Epidermal melanocyte (primary cell): ENCODE data around the gene SOX5.

Experiments used
- DNase-seq: peaks from one replicate; pipeline ENCODE4 v3.0.0; 2011; ENCODE audit warnings: low spot score; ENCODE audit not compliant: insufficient read length

SOX5 gene

DNA sequence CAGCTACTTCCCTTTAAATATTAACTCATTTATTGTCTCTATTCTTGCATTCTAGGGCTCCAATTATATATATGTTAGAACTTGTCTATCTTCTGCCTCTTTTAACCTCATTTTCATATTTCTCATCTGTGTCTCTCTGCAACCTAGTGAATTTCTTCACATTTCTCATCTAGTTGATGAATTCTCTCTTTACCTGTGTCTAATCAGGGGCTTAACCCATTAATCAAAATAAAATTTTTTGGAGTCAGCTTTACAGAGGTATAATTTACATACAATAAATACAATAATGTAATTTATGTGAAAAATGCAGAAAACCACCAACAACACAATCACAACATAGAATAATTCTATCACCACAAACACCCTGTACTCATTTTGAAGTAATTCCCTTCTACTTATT, 255.2 kb downstream of the SOX5 start:
- no peak for DNase-seq

DNA sequence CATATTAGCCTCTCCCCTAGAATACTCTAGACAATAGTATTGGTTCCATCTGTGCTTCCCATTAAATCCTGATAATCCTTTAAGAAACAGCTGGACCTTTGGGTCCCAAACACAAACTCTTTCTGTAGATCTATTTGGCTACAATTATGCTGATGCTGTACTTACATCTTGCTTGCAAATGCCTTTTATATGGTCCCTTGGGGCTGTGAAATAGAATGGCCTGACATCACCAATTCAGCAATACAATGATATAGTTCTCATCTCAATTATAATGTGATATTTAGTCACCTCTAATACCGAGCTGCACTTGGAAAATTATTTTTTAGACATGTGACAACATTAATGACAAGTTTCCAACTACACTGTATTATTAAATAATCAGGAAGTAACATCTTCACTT, 261.5 kb downstream of the SOX5 start:
- no peak for DNase-seq

DNA sequence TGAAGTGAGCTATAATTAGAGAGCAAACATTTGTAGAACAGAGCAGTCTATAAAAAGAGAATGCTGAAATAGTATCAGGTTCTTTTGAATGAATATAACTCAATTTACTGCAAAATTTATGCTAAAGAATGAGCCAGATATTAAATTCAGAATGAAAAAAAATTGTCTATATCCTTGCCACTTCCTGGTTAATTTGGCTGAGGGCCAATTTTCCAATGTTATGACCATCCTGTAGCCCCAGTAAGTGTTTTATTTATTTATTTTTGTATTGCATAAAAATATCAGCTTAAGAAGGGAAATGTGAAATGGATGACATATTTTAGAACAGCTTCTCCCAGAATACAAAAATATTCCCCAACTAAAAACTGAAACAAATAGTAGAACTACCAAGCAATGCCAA, 263.4 kb downstream of the SOX5 start:
- no peak for DNase-seq

DNA sequence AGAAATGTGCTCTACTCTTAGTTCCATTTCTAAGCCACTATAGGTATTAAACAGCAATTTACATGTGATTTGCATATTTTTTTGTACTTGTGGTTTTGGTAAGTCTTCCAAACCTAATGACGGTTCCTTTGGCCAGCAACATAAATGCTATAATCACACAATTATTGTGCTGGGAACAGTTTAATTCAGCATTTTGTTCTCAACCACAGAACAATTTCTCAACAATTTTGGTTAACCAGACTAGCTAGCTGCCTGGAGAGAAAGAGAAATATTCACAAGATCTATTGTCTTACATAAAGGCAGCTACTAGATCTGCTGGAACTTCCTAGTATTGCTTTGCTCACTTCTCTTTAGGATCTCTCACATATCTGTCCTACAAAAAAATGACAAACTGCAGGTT, 265.3 kb downstream of the SOX5 start:
- no peak for DNase-seq

DNA sequence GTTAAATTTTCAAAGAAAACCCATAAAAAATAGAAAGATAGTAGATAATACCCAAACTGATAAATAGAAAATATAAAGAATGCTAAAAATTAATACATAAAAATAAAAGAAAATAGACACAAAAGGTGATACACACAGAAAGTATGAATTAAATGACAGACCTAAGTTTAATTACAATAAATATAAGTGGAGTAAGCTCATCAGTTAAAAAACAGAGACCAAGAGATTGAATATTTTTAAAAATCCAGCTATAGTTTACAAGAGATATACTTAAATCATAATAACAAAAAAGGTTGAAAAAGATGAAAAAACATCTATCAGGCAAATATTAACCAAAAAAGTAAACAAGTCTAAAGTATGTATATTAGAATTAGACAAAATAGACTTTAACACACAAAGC, 268.2 kb downstream of the SOX5 start:
- no peak for DNase-seq

DNA sequence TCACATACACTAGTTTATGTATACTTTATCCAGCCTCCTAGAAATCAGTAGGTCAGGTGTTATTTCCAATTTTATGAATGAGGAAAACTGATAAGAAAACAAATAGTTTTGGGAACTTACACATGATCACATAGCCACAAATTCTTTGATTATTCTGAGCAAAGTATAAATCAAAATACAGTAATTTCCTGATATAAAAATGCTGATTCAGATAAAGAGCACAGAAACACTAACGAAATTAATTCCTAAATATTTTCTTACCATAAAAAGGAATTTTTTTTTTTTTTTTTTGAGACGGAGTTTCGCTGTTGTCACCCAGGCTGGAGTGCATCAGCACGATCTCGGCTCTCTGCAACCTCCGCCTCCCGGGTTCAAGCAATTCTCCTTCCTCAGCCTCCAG, 275.4 kb downstream of the SOX5 start:
- DNase-seq = no peak

DNA sequence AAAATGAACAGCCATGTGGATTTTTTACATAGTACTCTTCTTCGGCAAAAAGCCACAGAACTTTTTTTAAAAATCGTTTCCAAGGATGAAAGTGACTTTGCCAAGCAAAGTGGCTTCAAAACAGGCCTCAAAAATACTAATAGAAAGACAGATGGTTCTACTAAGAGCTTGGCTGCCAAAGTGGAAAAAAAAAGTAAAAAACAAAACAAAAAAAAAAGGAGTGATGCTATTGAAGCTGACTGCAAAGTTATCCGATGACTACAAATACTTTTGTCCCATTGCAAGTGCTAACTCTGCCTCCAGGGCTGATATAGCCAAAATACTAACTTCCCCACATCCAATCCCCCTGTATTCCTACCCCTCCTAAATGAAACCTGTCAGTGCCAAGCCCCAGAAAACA, 277.6 kb downstream of the SOX5 start:
- DNase-seq = no peak

DNA sequence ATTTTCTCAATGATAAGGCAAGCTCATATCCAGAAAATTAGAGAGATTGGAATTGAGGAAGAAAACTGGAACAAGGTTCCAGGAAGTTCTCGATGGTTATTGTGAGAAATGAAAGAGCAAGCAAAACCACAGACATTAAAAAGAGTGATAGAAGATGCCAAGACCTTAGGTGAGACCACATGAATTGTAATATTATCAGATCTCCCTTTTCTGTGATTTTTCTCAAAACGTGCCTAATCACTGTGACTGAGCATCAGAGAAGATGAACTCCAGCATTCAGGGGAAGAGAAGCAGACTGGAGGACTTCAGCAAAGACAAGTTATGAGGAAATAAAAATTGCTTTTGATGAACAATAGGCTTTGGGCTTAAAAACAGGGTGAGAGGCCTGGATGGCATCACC, 278.8 kb downstream of the SOX5 start:
- no peak for DNase-seq

DNA sequence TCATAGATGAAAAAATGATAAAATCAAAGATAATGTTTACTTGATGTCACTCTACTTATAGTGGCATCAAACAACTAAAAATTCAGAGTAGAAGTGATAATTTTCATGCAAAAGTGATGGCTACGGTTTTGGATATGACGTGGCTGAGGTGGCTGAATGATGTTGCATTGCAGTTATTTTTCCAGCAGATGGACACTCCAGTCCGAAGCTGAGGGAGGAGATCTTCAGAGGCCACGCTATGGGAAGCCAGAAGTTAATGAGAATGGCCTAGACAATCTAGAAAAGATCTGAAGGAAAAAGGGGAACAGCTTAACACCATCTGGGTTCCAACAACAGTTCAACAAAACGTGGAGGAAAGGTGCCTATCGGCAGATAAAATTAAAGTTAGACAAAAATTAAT, 279.8 kb downstream of the SOX5 start:
- DNase-seq = no peak

DNA sequence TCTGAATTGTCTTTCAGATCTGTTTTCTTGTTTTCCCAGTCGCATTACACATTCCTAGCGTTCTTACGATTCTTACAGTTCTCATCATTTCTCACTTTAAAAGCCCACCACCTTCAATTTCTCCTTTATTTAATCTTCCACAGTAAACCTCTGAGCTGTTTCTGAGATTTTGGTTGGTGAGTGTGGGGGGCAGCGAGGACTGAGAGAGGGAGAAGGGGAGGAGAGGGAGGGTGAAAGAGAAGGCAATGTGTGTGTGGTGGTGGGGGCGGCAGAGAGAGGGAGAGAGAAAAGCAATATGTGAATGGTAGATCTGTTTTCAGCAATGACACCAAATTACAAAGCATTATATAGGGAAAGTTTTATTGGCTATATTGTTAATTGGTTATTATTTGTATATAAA, 282.6 kb downstream of the SOX5 start:
- DNase-seq = no peak

DNA sequence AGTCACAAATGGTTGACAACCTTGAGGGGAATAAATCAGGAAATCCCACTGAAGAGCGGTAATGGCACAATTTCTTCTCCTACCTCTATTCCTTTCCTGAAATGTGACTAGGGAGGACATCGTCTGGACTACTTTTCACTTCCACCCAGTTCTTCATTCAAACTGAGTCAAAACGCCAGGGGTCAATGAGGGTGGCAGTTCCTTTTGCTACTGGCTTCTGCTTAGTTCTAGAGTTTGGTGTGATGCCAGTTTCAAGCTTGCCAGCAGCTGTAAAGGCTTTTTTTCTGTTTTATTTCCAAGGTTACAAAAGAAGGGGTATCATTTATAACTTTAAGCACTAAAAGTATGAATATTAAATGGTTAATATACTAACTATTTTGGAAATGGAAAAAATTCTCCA, 286.5 kb downstream of the SOX5 start:
- no peak for DNase-seq

DNA sequence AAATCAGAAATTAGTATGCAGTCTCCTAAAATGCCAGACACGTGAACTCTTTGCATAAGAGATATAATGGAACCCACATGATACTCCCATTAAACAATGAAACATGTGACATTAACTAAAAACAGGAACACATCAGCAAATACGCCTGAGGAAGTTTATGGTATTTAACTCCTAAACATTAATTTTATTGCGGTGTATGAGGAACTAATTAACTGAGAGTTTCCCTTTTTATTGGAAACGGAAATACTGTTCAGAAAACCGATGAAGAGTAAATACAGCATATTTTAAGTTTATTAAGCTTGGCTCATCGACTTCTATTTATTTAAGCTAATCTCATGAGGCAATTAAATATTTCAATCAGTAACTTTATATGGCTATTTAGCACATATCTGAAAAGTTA, 290.3 kb downstream of the SOX5 start:
- no peak for DNase-seq

DNA sequence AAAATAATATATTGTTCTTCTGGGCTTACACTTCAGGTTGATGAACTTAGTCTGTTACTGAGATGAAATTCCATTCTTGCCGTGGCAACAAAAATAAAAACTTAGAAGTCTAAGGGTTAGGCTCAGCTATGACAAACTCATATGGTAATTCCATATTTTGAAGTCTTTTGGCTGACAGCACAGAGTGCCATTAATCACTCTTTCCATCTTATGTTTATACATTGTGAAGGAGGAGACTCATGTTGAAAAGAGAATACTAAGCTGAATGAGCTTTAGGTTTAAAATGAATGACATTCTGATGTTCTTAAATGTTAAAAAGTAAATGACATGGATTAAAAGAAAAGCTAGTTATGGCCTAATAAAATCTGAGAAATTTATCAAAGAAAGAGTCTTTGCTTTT, 291.9 kb downstream of the SOX5 start:
- no peak for DNase-seq

DNA sequence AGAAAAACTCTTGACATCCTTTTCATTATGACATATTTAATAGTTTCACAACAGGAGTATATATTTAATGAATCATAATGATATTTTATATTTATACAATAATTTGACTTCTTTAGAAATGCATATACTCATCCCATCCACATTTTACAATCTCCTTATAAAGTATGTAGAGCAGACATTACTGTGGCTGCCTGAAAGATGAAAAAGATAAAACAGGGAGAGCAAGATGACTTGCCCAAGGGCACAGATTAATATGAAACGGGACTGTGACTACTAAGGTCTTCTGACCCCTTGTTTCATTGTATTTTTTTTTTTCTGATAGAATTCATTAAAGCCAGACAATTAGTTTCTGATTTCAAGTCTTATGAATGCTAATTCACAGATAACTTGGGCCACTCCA, 293.6 kb downstream of the SOX5 start:
- DNase-seq = no peak

DNA sequence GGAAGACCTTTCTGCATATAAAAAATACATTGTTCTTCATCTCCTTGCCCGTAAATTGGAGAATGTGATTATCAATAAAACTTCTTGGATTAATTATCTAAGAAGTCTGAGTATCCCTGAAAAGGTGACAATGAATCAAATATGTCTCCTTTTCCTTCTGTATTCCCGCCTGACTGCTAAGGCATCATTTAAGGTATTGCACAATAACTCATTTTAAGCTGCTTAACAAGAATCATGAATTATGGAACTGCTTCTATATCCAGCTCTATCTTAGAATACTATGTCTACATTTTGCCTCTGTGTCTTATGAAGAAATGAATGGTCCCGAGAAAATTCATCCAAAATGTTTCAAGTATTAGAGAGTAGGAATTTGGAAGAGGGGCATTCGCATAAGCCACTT, 294.4 kb downstream of the SOX5 start:
- no peak for DNase-seq

DNA sequence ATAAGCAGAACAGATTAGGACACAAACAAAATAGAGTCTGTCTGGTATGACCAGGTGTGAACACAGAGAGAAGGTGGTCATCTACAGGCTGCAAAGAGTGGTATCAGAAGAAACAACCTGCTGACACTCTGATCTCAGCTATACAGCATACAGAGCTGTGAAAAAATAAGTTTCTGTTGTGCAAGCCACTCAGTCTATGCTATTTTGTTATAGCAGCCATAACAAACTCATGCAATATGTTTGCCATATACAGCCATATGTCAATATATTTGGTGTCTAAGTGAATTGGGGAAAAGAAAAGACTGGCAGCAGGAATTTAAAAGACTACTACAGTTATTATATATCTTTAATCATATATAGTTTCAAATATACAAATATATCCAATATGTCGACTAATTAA, 300.9 kb downstream of the SOX5 start:
- DNase-seq = no peak

DNA sequence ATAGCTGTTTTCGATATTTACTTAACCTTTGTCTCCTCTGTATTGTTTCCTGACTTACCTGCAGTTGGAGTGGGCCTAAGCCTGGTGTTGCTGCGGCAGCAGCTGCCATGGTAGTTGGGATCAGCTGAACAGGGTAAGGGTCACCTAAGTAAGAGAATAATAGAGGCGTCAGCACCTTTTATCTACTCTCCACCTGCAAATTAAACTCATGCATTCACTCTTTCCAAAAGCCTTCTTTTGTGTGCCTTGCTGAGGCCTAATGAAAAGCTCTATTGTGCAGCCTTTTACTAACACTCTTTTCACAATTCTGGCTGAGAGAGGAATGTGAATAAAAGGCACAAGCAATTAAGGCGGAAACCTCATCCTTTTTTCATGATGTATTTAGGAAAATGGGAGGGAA, 308.7 kb downstream of the SOX5 start:
- no peak for DNase-seq

DNA sequence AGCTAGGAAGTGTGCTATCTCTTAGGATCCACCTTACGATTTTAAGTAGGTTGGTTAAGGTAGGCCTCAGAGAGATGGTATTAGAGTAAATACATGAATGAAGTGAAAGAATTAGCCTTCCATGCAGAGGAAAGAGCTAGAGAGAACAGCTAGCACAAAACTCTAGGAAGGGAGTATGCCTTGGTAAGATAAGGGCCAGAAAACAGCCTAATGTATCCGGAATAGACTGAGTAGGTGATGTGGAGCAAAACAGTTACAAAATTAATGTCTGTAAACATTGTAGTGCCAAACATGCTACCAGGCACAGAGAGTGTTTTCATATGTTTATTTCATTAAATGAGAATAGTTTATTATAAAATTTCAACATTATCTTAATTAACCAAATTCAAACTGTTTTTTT, 315.1 kb downstream of the SOX5 start:
- DNase-seq = no peak

DNA sequence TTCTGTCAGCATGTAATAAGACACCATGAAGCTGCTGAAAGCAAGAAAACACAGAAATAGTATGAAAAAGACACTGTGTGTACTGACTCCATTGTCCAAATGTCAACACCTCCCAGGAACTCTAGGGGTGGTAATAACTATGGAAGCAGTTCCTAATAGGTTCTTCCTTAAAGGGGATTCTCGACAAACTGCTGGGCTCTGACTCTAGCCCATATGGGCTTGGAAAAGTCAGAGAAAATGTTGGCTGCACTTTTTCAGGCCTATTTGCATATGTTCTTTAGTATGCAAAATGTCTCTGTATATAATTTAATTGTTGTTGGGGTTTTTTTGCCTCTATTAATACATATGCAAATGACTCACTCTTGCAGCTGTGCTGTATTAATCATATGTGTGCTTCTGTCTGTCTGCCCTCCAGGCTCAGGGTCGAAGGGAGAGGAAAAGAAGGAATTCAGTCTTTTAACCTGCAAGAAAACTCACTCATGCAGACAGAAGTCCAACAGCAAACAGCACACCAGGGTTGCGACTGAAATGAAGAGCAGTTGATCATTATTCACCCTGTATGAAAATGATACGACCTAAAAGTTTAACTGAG, 317.6 kb downstream of the SOX5 start:
- DNase-seq = no peak

DNA sequence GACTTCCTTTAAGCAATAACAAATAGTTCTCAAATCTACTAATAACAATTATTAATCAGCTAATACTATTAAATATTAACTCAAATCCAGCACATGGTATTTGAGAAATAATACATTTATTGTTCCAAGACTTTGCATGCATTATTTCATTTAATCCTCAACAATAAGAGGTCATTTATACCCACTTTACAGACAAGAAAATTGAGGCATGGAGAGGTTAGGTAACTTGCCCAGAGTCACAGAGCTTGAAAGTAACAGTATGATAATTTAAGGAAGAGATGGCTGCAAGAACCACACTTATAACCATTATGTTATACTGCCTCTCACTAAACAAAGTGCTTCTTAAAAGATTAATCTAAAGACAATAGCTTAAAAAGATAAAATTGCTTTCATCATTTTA, 318.9 kb downstream of the SOX5 start:
- no peak for DNase-seq

DNA sequence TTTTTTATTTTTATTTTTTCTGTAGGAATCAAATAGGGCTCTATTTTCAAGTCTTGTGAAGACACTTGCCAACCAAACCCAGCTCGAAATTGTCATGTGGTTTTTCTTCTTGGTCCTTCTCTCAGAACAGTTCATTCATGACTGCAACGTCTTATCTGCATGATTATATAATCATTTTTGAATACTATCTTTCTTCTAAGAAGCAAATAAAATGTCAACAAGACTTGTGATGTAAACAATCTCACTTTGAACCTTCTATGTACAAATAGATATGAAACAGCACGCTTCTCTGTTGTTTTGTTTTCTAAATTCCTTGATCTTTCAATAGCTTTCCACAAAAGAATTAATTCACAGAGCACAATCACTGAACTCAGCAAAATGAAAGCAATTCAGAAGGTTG, 320.7 kb downstream of the SOX5 start:
- DNase-seq = peak; percentile 26

DNA sequence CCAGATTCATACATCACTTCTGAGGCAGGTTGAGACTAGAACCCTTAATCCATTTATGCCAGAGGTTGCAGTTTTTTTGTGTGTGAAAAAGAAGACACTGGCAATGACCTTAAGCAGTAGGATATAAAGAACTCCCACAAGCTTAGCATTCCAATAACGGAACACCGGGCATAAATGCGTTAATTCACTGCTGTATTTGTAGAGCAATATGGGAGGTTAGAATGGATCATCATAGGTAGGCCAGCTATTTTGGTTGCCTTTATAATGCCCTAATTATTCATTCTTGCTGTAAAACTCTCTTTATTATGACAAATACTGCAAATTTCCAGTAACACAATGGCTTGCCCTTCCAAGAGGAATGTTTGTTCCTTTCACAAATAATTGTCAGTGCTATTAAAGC, 322.7 kb downstream of the SOX5 start:
- no peak for DNase-seq

DNA sequence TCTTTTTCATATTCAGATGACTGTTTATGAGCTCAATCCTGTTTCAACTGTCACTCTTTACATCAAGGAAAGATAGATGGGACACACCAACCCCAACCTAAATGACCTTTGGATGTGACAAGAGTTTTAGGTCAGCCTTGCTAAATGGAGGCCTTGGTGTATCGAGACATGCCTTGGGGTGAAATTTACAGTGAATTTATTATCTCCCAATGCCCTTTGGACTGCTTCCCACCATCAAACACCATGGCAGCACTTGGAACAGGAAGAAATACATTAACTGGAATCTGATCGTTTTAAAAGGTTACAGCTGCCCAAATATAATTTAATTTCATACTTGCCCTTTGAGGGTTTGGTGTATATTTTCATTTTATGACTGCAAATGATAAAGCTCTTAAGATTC, 327.6 kb downstream of the SOX5 start:
- no peak for DNase-seq

DNA sequence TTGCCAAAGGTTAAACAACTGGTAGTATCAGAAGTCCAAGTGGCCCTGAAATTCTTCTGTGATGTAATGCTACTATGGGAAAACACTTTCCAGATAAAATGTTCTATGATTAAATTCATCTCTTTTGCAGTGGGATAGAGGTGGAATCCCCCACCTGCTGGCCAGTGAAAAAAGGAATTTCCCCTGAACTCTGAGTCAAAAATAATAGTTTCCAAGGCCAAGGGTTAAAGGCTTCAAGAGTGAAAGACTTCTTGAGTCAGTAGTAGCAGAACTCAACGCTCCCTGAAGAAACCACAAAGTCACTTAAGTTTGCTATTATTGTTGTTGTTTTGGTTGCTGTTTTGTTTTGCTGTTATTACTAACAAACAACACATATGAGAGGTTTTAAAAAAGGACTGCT, 330.8 kb downstream of the SOX5 start:
- no peak for DNase-seq
